NCI-H2227 treated with DMSO at 0.1 percent for 48 hours (cell line): Measurements from ENCODE around the gene OR9Q1.
"Not testable (repeated sequence)": the region's sequence is repeated elsewhere in the genome, so short reads cannot be mapped to it uniquely, and the experiment has no call there.

Experiments
- DNase-seq: peaks from one replicate; lab custom pipeline; 2025; lab: John Stamatoyannopoulos, UW

Gene OR9Q1

GRCh38 chr11:58133309-58134076, 109.8 kb downstream of the OR9Q1 start:
- DNase-seq: no peak

DNA sequence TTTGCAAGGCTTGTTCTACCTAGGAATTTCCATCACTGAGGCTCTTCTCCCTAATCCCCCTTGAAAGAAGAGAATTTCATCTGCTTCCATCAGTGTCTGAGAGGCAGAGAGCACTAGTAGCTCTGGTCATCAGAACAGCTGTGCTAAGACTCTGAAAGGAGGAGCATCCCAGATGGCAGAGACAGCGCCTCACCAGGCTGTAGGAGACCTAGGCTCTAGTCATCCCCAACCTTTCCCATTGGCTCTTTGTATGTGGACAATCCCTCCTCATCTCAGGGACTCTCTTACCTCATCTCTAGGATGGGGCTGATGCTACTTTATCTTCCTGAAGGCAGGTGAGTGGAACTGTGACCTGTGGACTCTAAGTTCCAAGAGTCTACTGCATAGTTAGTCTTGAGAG, 110.5 kb downstream of the OR9Q1 start:
- DNase-seq: no peak

GRCh38 chr11:58135171-58135570, 111.5 kb downstream of the OR9Q1 start:
- DNase-seq: no peak

- DNase-seq: no peak
These were observed 119.1 kb downstream of the OR9Q1 start for GRCh38 chr11:58142761-58143160.

DNA sequence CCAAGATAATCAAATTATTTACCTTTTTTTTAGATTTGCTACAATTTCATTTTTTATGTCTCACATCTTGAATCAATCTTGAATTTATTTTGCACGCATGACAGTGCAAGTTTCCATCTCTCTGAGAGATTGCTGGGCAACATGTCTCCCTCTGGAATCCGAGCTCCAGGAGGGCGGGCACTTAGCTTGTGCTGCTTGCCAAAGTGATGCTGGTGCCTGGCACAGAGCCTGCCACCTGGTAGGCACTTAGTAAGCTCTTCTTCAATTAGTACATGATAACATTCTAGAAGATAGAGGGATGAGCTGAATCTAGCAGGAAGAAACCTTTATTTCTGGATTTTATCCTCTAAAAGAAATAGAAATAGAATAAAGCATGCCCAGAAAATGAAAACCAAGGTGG, 129.1 kb downstream of the OR9Q1 start:
- no peak for DNase-seq

DNA sequence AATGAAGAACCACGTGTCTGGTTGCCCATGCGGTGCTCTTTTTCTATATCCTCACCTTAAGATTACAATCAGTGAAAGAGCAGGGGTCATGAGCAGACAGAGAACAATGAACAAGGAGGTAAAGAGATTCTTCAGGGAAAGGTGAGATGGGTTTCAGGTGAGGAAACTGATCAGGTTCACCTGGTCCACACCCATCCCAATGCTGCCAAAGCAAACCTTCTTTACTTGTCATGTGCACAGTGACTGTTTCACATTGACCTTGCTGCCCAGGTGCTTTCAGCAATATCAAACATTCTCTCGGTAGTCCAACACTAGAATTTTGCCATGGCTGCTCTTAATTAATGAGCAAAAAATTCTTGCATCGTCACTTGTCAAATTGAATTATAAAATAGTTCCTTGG, 140.7 kb downstream of the OR9Q1 start:
- DNase-seq: no peak

DNA sequence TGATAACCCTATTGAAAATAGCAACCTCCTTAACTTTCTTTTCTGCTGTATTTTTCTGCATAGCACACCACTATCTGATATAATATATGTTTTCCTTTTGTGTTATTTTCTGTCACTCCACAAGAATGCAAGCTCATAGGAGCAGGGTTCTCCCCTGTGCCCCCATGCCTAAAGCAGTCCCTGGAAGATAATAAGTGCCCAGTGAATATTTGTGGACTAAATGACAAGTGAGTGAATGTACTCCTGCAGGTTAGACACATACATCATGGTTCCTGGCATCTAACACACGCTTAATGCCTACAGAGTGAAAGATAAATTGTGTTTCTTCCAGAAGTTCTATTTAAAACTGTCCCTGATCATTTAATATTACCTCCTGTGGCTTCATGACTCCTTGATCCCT, 141.3 kb downstream of the OR9Q1 start:
- DNase-seq: no peak

- no peak for DNase-seq
These were observed 141.9 kb downstream of the OR9Q1 start for GRCh38 chr11:58165504-58166106.

DNA sequence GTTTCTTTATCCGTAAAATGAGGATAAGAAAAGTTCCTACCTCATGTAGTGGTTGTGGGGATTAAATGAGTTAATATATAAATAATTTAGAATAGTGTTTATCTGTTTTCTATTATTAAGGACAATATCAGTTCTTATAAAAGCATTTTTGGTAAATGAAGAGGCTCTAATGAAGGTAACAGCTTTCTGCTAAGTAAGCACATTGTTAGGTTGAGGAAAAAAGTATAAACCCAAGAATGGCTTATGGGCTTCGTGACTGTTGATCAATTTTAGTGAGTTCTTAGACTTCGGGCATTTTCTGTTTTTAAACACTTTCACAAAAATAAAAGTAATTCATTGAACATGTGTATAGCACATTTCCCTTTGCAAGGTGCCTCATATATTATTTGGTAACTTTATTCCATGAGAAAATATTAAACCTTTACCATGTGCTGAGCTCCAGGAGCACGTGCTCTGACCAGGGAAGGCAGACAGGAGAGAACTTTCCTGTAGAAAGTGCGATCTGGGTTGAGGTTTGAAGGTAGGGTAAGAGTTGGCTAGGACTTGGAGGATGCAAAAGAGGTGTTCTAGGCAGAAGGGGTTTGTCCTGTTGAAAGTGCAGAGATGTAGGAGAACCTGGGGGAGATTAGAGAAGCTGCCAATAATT, 153.9 kb downstream of the OR9Q1 start:
- DNase-seq: no peak

- DNase-seq: no peak
These were observed 154.8 kb downstream of the OR9Q1 start for GRCh38 chr11:58178444-58178843.

DNA sequence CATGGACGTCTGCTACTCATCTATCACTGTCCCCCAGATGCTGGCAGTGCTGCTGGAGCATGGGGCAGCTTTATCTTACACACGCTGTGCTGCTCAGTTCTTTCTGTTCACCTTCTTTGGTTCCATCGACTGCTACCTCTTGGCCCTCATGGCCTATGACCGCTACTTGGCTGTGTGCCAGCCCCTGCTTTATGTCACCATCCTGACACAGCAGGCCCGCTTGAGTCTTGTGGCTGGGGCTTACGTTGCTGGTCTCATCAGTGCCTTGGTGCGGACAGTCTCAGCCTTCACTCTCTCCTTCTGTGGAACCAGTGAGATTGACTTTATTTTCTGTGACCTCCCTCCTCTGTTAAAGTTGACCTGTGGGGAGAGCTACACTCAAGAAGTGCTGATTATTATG, 156.0 kb downstream of the OR9Q1 start:
- DNase-seq: no peak

DNA sequence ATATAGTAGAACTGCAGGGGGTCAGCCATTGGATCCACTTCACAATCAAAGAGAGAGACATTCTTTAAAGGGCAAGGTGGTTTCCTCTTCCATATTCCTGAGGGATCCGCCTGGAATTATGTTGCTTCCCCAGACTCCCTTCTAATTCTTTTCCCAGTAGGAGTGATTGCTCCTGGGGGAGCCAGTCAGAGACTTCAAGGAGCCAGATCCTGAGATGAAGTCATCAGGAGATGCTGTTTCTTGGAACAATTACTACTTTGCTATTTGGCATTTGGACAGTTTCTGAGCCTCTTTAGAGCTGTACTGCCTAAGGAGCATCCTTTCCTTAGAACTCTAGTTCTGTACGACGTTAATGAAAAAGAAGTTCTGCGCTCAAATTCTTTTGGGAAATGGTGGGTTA, 163.3 kb downstream of the OR9Q1 start:
- no peak for DNase-seq

DNA sequence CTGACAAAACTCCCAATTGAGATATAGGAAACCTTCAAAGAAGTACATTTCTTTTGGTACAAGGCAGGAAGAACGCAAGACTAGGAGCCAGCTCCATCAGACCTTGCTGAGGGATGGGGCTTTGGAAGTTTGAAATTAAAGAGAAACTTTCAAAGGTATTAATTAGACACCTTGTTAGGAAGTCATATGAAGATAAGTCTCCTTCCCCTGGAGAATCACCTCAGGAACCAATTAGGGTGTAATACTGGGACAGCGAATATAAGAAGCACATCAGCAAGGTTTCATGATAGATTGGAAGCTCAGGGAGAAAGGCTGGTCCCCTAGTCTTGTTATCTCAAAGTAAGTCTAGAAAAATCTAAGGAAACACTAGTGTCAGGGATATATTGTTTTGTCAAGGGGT, 165.1 kb downstream of the OR9Q1 start, which contains the start of gene OR9Q2:
Gene OR9Q2 (plus strand): TSS at position 301 of the 400 bp plus-strand sequence. CDS start 1,421 bp downstream, outside the sequence.
- DNase-seq: no peak

GRCh38 chr11:58192229-58192628, 168.5 kb downstream of the OR9Q1 start:
- no peak for DNase-seq

DNA sequence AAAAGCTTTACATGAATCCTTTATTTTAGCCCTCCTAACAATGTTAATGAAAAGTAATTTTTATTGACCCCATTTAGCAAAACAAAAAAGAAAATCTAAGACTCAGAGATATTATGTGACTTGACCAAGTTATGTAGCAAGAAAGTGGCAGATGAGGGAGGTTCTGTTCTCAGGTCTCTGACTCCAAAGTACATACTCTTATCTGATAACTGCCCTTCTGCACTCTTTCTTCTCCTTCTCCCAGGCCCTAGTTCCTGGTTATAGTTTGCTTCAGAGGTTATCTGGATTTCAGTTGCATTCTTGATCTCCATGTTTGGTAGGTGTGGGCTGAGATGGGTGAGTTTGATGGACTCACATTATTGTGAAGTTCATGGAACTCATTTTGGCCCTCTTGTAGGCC, 169.7 kb downstream of the OR9Q1 start:
- DNase-seq: no peak

DNA sequence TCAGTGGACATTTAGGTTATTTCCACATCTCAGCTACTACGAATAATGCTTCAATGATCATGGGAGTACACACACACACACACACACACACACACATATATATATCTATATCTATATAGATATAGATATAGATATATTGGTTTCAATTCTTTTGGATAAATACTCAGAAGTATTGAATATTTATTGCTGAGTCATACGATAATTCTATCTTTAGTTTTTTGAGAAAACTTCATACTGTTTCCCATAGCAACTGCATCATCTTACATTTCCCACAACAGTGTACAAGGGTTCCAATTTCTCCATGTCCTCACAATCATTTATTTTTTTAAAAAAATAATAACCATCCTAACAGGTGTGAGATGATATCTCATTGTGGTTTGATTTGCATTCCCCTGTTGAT, 172.3 kb downstream of the OR9Q1 start:
- no peak for DNase-seq

GRCh38 chr11:58199271-58199670, 175.6 kb downstream of the OR9Q1 start:
- no peak for DNase-seq

DNA sequence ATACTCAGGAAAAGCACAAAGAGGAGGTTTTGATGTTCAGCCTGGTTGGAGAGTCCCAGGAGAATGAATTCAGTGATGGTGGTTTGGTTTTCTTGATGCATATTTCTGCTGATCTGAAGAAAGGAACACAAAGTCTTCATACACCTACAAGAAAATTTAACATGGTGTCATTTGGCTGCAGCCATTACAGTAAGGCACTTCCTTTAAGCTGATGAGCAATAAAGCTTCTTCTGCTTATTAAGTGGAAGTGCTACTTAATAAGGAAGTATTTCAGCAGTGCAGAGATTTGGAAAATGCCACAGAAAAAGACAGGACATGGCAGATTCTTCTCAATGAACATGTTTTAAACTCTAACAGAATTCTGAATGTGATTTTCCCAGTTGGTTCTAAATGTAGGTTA, 180.4 kb downstream of the OR9Q1 start, which contains the start of gene OR1S2:
Gene OR1S2 (minus strand): TSS at position 101 of the 400 bp plus-strand sequence. CDS start 0 bp downstream, at position 101.
- no peak for DNase-seq

- DNase-seq: not testable (repeated sequence)
These were observed 188.7 kb downstream of the OR9Q1 start, which contains the start of gene OR1S1 for GRCh38 chr11:58212420-58212819. TSS of gene OR1S1 (plus strand) at chr11:58212720.

- DNase-seq: no peak
These were observed 192.8 kb downstream of the OR9Q1 start for GRCh38 chr11:58216476-58216875.

DNA sequence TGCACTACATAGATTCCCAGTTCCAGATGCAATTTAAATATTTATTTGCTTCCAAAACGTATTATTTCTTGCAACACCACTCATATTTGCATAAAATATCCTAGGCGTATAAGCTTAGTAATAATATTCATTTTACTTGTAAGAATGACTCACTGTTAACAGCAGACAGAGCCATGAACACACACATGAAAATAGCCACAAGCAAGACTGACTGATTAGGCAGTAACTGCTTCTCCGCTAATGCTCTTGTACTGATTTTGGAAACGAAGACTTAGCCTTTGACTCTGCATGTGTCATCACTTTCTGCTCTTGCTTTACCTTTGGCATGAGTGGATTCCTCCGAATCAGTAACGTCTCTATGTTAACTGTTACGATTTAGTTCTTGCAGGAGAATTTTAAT, 199.0 kb downstream of the OR9Q1 start:
- DNase-seq: no peak

DNA sequence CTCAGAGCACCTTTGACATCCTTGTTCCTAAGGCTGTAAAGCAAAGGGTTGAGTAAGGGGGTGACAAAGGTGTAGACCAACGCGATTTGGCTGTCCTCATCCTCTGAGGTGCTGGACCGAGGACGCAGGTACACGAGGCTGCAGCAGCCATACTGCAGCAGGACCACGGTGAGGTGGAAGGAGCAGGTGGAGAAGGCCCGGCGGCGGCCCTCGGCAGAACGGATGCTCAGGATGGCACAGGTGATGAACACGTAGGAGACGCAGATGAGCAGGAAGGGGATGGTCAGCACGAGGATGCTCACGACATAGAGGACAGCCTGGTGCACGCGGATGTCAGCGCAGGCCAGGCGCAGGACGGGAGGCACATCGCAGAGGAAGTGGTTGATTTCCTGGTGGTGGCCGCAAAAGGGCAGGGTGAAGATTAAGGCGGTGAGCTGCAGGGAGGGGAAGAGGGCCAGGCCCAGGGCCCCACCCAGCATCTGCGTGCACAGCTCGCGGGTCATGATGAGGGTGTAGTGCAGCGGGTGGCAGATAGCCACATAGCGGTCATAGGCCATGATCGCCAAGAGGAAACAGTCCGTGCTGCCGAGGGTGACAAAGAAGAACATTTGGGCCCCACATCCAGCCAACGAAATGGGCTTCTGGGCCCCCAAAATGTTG, 204.4 kb downstream of the OR9Q1 start:
- DNase-seq: no peak
